Measurements from ENCODE around the gene ALDOC. TPM values are rescaled to one million over a fixed set of nuclear protein-coding genes. Genes with fewer than 3 reads are reported as not detected.

ALDOC gene
- total and polyA plus RNA-seq, 2 of the 13 experiments (the other 11 are each of a cell fraction or from before 2014, with no cell fraction given) = 15.4 to 60.9 TPM

DNA sequence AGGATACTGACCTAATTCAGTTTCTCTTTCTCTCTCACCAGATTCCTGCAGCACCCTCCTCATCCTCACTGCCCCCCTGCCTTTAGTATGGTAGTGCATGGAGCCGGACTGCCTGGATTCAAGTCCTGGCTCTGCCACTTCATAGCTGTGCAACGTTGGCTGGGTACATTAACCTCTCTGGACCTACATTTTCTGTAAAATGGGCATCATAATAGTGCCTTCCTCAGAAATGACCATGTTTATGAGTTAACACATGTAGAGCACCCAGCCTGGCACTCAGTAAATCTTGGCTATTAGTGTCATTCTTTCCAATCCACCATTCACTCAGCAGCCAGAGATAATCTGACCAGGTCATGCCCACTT is 31.6 kb downstream of the ALDOC start:
- POLR2A ChIA-PET = no interaction called here
- Histone ChIP-seq H3K9ac (ENCODE audit: insufficient read depth, low read depth, low read length) (no peak overlapping the region), H3K27me3 (ENCODE audit: control insufficient read depth in 1 of 2, insufficient read depth in 2 of 2, low read length in 2 of 2) (no peaks in the 10 kb centered on the region), H3K9me3 (ENCODE audit: low read length) (no peaks in the 10 kb centered on the region), H3K4me3 (replicated peaks in 1 of 3; ENCODE audit: insufficient read depth in 1 of 3, low read depth in 2 of 3, low read length in 3 of 3) (no peak overlapping the region), H3K4me2 (ENCODE audit: low read depth, low read length) (no peak overlapping the region), H3K27ac (ENCODE audit: extremely low read length, insufficient read depth, low read length) (no peak overlapping the region), H2AFZ (ENCODE audit: low read length) (no peak overlapping the region), H4K20me1 (ENCODE audit: insufficient read depth, low read length) (no peaks in the 10 kb centered on the region), H3K79me2 (ENCODE audit: insufficient read depth, low read length) (no peaks in the 10 kb centered on the region), H3K4me1 (ENCODE audit: insufficient read depth, low read length) (peaks cover 10% of the 10 kb centered on the region; the same call in 1 of the 2 replicates), H3K36me3 (replicated peaks in 1 of 2; ENCODE audit: control insufficient read depth in 1 of 2, insufficient read depth in 2 of 2, low read length in 2 of 2) (no peaks in the 10 kb centered on the region)
- TF ChIP-seq ZNF629 (CRISPR knock-in tag; conservative IDR thresholded peaks at IDR 0.05) = 0 out of 2 replicates have a peak, but pooled peaks have one; percentile 28
- no peak for TF ChIP-seq ZNF282 (IDR thresholded peaks at IDR 0.05; ENCODE audit: partially characterized antibody)
- TF ChIP-seq ZNF768 (CRISPR knock-in tag; IDR thresholded peaks at IDR 0.05) = peak; percentile 68; the same call in 1 of the 2 replicates
- FAIRE-seq (no peak), ATAC-seq (no peak), DNase-seq (ENCODE audit: low spot score) (no peak)
- 35% methylated on average over 2 of the region's 2 CpGs for WGBS (ENCODE audit: low lambda C conversion rate)
- intact Hi-C loops (cut with micrococcal nuclease; ENCODE audit: unreplicated experiment) = no loop called here
- CTCF ChIA-PET (ENCODE audit: low intra/inter-chr PET ratio, low total read pairs) = no interaction called here
- in situ Hi-C loops (cut with HindIII; ENCODE audit: extremely low pct_ligation_motif_present, low pct_unique_long_range_greater_than_20kb) = no loop called here
- no TSS peak for BruUV-seq (replicated peaks)

- in situ Hi-C loops (cut with HindIII; ENCODE audit: extremely low pct_ligation_motif_present, low pct_unique_long_range_greater_than_20kb) = no loop called here
- BruUV-seq (replicated peaks) = no TSS peak
- POLR2A ChIA-PET = no interaction called here
- TF ChIP-seq SP1 (IDR thresholded peaks at IDR 0.05) (no peak), SP1 (CRISPR knock-in tag; IDR thresholded peaks at IDR 0.05) (no peak), MAX (IDR thresholded peaks at IDR 0.05) (no peak), ZNF556 (CRISPR knock-in tag; IDR thresholded peaks at IDR 0.05; ENCODE audit: borderline replicate concordance) (no peak), CCDC6 (CRISPR knock-in tag; IDR thresholded peaks at IDR 0.05) (no peak), ZNF576 (CRISPR knock-in tag; IDR thresholded peaks at IDR 0.05) (no peak), SIX4 (CRISPR knock-in tag; IDR thresholded peaks at IDR 0.05) (no peak), THRA (CRISPR knock-in tag; IDR thresholded peaks at IDR 0.05; ENCODE audit: borderline replicate concordance) (no peak), ZNF280D (CRISPR knock-in tag; IDR thresholded peaks at IDR 0.05) (no peak), EED (CRISPR knock-in tag; IDR thresholded peaks at IDR 0.05) (no peak), ZNF569 (CRISPR knock-in tag; IDR thresholded peaks at IDR 0.05; ENCODE audit: borderline replicate concordance) (no peak)
These were observed 32.1 kb downstream of the ALDOC start for GRCh38 chr17:28544402-28545140.

More at GRCh38 chr17:28544402-28545140, 32.1 kb downstream of the ALDOC start:
- Histone ChIP-seq H3K27me3 (ENCODE audit: control insufficient read depth in 1 of 2, insufficient read depth in 2 of 2, low read length in 2 of 2) (no peaks in the 10 kb centered on the region), H4K20me1 (ENCODE audit: insufficient read depth, low read length) (no peaks in the 10 kb centered on the region), H3K27ac (ENCODE audit: extremely low read length, insufficient read depth, low read length) (no peak overlapping the region), H3K4me3 (replicated peaks in 1 of 3; ENCODE audit: insufficient read depth in 1 of 3, low read depth in 2 of 3, low read length in 3 of 3) (no peak overlapping the region), H3K36me3 (replicated peaks in 1 of 2; ENCODE audit: control insufficient read depth in 1 of 2, insufficient read depth in 2 of 2, low read length in 2 of 2) (no peaks in the 10 kb centered on the region), H3K9ac (ENCODE audit: insufficient read depth, low read depth, low read length) (no peak overlapping the region), H3K4me2 (ENCODE audit: low read depth, low read length) (no peak overlapping the region), H3K4me1 (ENCODE audit: insufficient read depth, low read length) (0 out of 2 replicates have a peak, but pooled peaks cover 5% of the 10 kb centered on the region), H3K9me3 (ENCODE audit: low read length) (no peaks in the 10 kb centered on the region), H2AFZ (ENCODE audit: low read length) (no peak overlapping the region), H3K79me2 (ENCODE audit: insufficient read depth, low read length) (no peaks in the 10 kb centered on the region)
- WGBS (ENCODE audit: low lambda C conversion rate) = 45% methylated on average over 4 of the region's 4 CpGs
- intact Hi-C loops (cut with micrococcal nuclease; ENCODE audit: unreplicated experiment) = no loop called here
- CTCF ChIA-PET (ENCODE audit: low intra/inter-chr PET ratio, low total read pairs) = no interaction called here
- no peak for ATAC-seq
- no peak for FAIRE-seq
- no peak for DNase-seq (ENCODE audit: low spot score)
